HG03139 (cell line): ENCODE data around the gene OPRL1.

Source experiments
- ATAC-seq: cut with Tn5 transposase; IDR thresholded peaks from one replicate; pipeline ENCODE4 v1.9.1; 2021; ENCODE audit not compliant: unreplicated experiment

The OPRL1 gene

DNA sequence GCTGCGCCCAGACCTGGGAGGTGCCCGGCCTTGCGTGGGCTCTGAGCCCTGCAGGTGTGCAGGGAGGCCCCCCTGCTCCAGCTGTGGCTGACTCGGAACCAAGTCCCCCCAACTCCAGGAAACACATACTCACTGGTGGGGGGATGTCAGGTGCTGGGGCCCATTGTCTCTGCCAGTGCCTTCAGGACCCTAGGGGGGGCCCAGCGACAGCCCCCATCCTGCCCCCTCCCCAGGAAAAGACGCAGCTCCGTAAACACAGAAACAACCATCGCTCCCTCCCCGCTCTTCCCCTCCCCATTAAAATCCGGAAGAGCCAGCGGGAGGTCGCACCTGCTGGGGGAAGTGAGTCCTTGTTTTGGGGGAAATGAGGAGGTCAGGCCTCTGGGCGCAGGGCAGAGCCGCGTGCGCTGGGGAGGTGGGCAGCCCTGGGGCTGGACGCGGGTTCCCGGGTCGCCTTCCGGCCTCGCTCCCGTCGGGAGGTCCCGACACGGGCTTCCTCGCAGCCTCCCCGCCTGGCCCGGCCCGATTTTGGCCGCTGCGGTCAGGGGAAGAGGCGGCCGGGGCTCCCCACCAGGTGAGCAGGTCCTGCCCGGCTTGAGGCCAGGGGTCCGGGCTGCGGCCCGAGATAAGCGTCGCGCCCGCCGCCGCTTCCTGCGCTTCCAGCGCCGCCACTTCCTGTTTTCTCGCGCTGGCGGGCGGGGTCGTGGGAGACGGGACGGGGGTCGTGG lies 37.7 kb upstream of the OPRL1 start:
- ATAC-seq: no peak

DNA sequence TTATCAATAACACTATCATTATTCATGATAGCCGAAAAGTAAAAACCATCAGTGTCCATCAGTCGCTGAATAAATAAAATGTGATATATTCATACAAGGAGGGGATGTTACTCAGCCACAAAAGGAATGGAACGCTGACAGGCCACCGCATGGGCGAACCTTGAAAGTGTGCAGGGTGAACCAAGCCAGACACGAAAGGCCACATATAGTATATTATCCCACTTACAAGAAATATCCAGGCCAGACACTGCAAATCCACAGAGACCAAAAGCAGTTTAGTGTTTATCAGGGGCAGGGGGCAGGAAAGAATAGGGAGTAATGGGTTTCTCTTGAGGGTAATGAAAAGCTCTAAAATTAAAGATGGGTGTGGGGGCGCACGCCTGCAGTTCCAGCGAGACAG lies 36.1 kb upstream of the OPRL1 start:
- ATAC-seq: no peak

DNA sequence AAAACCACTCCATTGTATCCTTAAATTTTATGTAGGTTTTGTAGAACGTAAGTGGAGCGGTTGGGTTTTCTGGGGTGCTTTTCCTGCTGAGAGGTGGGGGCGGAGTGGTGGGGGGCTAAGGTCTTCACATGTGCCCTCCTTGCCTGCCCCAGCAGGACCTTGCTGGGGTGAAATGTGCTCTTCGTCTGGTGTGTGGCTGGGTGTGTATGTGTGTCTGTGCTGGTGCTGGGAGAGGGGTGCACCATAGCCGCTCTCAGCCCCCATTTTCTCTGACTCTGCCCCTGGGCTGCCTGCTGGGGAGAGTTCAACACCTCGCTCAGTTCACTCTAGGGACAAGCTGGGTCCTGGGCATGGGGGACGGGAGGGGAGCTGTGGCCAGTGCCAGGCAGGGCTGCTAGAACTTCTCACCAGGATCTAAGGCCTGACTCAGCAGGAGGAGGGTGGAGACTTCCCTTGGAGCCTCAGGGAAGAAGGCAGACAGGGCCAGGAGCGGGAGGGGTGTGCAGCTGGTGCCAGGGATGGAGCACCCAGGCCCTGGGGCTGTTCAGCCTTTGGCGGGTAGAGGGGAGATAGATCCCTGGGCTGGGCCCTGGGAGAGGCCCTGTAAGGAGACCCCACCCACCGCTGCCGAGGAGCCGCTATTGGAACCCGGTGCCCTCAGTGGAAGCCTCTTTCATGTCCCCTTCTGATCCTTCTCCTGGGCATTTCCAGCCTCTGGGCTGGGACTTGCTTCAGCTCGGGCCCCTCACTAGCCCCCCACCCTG lies 35.2 kb upstream of the OPRL1 start:
- ATAC-seq: no peak

DNA sequence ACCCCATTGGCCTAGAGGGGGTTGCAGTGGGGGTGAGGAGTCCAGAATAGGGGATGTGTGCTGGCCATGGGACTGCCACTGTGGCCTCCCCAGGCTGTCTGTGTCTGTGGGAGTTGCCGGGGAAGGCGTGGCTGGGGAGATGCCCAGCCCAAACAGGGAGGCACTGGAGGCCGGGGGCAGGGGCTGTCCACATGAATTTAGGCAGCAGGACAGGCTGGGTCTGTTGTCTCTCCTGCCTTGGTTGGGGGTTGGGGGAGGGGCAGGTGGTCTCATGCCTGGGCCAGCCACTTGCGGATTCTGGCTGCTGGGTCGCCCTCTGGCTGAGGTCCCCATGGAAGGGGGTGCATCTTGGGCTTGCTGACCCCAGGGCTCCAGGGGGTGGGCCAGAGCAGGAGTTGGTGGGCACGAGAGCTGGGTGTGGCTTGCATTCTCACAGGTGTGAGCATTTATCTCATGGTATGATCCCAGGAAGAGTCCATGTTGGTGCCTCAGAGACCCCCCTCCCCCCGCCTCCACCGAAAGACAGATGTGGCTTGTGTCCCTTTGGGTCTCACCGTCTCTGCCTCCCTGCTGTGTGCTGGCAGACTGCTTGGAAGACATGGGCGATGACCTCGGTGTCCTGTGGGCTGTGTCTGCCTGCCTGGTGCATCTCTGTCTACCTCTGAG lies 34.4 kb upstream of the OPRL1 start:
- ATAC-seq: no peak

DNA sequence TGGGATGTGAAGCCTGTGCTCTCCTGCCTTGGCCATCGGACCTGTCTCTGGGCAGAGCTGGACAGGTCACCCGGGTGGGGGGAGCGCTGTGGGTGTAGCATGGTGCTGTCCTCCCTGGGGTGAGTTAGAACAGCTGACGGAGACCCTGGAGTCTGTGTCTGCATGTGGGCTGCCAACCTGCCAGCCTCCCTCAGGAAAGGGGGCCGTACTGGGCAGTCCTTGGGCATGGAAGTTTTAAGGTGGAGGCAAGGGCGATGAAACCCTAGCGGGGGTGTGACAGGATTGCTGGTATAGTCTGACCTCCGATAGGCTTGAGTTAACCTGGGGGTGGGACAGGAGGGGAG lies 32.9 kb upstream of the OPRL1 start:
- ATAC-seq: no peak

DNA sequence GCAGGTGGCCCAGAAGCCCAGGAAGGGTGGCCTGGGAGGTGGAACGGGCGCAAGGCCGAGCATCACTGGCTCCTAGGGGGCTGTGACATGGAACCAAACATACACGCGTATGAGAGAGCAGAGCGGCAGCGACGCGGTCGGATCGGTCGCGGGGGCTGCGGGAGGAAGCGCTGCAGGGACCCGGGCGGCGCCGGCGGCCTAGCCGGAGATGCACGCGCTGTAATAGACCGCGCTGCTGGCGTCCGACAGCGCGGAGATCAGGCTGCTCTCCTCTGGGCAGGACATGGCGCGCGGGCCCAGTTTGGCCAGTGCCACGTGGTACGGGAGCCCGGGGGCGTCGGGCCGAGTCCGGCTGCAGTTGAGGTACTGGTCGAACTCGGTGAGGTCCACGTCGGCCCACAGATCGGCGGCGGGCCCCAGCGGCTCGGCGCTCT lies 31.9 kb upstream of the OPRL1 start:
- ATAC-seq: no peak

DNA sequence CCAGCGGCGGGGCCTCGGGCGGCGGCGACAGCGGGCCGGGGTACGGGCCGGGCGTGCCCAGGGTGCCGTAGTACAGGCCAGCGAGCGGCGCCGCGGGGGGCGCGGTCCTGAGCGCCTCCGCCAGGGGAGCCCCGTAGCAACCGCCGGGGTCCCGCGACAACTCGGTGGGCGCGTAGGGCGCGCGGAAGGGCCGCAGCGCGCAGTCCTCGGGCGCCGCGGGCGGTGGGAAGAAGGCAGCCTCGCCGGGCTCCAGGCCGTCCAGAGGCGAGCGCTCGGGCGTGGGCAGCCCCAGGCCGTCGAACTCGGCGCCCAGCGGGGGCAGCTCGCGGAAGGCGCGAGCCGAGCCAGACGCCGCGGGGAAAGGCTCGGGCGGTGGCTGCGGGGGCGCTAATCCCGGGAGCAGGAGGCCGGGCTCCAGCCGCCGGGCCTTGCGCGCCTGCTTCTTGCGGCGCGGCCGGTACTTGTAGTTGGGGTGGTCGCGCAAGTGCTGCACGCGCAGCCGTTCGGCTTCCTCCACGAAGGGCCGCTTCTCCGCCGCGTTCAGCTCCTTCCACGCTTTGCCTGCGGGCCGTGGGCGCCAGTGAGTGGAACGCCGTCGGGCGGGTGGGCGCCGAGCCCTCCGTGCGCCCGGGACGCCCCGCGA lies 31.4 kb upstream of the OPRL1 start:
- ATAC-seq: no peak

DNA sequence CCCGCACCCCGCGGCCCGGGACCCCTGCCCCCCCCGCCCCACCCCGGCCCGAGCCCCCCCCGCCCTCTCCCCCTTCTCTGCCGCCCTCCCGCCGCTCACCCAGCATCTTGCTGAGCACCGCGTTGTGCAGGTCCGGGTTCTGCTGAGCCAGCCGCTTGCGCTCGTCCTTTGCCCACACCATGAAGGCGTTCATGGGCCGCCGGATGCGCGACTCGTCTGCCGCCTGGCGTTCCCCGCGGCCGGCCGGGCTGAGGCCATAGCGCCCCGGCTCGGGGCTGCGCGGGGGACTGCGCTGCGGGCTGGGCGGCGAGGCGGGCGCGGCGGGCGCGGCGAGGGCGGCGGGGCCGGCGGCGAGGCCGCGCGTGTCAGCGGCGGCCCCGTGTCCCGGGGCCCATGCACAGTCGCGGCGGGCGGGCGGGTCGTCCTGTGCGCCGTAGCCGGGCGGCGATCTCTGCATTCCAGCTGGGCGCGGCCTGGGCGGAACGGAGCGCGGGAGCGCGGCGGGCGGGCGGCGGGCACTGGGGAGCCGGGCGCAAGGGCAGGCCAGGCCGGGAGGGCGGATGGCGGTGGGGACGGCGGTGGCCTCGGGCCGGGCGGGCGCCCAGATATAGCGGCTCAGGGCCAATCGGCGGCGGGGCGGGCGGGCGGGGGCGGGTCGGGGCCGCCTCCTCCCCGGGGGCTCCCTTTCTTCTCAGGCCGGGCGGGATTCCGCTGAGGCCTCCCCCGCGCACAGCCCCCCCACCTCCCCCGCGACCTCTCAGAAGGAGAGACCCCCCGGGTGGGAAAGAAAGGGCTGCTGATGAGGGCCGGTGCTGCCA lies 30.6 kb upstream of the OPRL1 start, which contains the start of gene SOX18:
SOX18 (minus strand) TSS at position 580 of the 818 bp plus-strand sequence; CDS start at position 457, 123 bp downstream.
- ATAC-seq: no peak

DNA sequence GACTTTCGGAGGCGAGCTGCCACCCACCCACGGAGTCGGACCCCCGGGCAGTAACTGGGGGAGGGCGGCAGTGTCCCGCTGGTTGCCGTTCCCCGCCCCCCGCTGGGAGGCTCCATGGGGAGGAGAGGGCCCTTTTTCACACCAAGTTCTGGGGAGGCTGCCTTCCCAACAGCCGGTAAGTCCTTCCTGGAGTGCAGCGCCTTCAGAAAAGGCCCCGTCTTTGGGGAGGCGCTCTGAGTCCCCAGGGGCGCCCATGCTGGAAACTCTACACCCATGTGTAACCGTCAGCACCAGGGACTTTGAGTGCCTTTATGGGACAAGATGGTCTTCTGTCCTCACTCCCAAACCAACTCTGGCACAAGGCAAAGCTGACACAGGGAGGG lies 30.0 kb upstream of the OPRL1 start:
- ATAC-seq: no peak

DNA sequence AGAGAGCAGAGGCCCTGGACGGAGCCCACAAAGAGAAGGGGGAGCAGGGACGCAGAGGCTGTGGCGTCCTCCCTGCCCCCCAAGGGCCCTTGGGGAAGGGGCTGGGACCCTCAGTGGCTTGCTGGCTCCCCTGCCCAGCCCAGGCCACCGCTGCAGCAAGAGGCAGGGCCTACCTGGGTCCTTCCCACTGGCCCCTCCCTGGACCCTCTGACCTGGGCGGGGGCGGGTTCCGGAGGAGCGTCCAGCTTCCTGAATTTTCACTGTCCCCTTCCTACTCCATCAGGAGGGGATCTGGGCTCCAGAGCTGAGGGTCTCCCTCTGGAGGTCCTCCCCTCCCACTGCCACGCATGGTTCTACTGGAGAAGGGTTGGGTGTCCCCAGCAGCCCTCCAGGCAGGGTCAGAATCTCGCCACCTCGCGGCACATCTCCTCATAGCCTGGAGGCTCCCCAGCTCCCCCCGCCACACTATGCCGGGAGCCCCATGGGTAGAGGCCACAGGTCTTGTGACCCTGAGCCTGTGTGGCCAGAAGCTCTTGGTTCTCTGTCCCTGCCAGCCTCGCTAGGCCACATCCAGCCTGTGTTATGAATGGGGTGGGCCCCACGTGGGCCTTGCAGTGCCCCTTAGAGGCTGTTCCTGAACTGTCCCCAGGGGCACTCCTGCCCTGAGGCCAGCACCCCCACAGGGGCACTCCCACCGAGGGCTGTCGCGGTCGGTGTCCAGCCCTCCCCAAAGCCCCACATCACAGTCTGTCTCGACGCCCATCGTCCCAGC lies 29.4 kb upstream of the OPRL1 start:
- ATAC-seq: no peak

DNA sequence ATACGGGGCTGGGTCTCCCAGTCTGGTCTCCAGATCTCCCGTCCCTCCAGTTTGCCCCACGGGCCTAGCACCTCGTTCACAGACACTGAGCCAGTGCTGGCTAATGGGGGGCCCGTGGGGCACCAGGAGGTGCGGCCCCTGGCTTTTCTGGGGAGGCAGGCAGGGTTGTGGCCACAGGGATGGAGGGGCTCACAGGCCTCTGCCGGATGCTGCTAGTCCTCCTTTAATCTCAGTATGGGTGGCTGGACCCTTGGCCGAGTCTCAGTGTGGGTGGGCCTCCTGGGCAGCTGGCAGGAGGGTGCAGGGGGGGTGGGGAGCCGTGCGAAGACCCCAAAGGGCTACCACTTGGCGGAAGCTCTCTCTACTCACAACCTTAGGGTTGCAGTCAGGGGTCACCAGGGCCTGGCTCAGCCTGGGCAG lies 28.8 kb upstream of the OPRL1 start:
- ATAC-seq: no peak

DNA sequence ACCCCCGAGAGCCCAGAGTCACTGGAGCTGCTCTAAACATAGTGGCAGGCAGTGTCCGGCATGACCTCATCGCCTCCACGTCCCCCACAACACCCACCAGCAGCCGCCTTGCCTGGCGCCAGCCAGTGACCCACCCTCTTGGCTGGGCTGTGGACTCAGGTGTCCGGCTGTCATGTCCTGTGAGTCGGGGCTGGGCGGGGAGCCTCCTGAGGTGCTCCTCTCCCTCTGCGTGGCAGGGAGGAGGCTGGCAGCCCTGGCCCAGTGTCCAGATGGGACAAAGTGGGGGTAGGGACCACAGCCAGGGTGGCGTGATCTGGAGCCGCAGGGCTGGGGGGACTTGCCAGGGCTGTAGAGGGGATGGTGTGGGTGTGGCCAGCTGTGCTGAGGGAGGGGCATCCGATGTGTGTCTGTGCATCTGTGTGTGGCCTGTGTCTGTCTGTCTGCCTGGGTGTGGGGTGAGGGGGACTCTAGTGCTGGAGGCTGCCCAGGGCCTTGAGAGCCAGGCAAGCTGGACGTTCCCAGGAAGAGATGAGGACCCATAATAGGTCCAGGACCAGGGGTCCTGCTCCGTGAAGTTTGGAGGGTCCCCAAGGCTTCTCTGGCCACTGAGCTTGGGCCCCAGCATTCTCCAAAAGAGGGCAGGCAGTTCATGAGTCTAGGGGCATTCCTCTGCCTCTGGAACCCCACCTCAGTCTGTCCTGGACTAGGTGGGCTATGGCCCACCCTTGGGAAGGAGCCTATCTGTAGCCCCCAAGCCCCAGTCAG lies 28.1 kb upstream of the OPRL1 start:
- no peak for ATAC-seq

DNA sequence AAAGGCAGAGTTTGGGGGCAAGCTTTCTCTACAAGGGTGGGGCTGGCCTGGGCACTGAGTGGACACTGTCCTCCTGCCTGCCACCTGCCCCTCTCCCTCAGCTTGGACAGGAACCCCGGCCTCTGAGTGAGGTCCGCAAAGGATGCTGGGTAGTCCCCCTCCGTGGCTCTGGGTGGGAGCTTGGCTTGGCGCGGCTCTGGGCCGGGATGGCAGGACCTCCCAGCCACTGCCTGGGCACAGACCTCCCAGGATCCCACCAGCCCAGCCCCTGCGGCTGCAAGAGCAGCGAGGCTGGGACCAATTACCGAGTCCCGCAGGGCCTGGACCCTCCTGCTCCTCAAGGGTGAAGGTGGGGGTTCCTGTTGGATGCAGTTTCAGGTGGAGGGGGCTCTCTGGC lies 27.6 kb upstream of the OPRL1 start:
- ATAC-seq: no peak

DNA sequence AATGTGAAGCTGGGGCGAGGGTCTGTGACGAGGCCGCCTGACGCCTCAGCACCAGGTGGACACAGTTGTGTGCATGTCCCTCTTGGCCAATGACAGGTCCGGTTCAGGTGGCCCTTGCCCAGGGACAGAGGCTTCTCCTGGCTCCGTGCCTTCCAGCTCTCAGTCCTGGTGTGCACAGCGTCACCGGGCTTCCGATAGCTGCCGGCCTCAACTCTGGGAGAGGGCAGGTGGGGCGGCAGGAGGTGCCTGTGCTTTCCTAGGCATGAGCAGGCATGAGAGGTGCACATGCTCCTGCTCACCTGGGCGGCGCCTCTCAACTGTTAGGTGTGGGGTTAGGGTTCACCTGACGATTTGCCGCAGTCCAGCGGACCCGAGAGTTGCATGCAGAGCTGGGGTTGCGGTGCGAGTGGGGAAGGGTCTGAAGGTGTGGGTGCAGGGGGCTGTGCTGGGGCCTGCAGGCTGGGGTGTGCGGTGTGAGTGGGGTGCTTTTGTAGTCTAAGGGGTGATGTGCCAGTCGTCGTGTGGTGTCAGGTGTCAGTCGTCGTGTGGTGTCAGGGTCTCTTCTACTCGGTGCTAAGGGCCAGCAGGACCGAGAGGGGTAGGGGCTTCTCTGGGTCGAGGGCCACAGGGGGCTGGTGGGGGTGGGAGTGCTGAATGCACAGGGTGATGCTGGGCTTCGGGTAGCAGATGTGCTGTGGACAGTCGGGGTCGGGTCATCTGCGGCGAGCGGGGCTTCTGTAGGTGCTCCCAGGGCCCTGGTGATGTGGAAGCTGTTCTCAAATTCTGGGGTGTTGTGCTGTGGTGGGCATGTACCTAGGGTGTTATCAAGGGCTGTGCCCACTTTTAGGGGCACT lies 26.7 kb upstream of the OPRL1 start:
- no peak for ATAC-seq

DNA sequence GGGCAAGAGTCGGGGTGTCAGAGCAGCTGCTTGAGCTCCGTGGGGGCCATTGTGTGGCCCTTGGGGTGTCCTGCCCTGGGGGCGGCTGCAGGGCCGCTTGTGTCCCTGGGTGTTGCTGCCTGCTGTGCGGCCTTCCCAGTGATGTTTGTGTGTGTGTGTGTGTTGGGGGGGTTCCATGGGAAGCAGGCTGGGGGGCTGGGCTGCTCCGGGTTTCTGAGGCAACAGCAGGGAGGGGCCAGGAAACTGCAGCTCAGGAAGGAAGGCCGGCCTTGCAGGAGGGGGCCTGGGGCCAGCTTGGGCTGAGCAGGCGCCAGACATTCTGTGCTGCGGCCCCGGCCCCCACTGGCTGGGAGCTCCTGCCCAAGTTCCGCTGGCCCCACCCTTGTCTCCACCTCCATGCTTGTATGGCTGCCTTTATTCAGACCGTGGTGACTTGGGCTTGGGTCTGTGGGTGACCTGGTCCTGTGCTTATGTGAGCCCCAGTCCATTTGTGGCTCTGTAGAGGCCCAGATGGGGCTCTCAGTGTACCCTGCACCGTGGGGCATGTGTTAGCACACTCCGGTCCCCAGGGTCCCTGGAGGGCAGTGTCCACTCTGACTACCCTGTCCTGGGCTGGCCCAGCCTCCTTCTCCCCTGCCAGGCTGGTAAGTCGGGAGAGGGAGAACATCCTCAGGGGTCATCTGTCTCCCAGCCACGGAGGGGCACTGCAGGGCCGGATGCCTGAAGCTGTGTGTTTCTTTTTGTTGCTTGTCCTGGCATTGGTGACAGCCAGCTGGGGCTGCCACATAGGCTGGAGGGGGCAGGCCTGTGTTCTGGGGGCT lies 25.8 kb upstream of the OPRL1 start:
- ATAC-seq: no peak

DNA sequence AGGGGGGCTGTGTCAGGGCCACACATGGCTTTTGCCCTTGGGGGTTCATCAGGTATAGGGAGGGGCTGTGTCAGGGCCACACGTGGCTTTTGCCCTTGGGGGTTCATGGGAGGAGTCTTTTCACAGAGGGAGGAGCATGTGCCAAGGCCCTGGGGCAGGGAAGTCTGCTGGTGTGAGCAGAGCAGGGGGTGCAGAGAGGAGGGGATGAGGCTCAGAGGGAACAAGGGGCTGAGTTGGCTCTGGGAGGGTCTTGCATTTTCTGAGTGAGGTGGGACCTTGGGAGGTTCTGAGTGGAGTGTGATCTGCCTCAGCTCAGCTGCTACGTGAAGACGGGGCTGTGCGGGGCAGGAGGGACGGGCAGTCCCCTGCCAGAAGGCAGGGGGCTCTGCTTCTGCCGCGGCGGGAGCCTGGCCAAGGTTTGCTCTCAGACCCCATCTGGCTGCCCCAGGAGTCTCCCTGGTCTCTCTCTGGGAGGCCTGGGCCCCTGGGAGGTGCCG lies 24.4 kb upstream of the OPRL1 start:
- ATAC-seq: no peak

DNA sequence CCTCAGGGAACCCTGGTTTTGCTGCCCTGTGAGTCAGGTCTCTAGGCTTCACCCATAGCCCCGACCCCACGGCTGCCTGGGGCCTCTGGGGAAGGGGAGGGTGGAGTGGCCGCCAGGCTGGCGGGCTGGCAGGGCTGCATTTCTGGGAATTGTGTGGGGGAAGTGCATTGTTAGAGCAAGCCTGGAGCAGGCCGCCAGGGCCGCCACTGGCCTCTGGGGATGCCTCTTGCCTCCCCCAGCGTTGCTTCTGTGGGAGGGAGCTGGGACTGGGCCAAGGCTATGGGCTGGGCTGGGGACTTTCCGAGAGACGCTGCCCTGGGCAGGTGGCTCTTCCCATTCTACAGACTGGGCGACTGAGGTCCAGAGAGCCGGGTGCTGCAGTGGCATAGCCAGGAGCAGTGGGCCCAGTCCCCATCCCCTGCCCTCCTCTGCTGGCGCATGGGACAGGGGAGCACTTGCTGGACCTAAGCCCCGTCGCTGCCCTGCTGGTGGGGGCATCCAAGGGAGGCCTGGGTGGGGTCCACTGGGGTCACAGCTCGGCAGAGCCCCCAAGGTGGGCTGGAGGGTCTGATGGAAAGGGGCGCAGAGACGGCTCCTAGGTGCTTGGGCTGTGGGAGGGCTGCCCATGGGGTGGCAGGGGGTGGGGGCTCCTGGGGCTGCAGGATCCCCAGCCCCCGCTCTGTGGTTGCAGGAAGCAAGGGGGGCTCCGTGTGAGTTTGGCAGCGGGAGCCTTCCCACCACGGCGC lies 23.8 kb upstream of the OPRL1 start:
- ATAC-seq: no peak
